ENCODE results near the gene KDM4F.

The KDM4F gene

GRCh38 chr11:95088946-95089619 is 39.9 kb downstream of the KDM4F start:
- Histone ChIP-seq H3K4me2 (peak overlapping the region; percentile 98), H4K20me1 (peaks cover 14% of the 10 kb centered on the region; the same call in 1 of the 2 replicates), H3K9me3 (no peaks in the 10 kb centered on the region), H3K4me3 (peak overlapping the region; percentile 96), H3K36me3 (no peaks in the 10 kb centered on the region), H3K4me1 (peaks cover 87% of the 10 kb centered on the region), H3K9ac (peak overlapping the region; percentile 91), H3K27me3 (no peaks in the 10 kb centered on the region), H3K27ac (peak overlapping the region; percentile 87)
- TF ChIP-seq Cebpa-rat (IDR thresholded peaks at IDR 0.05) = no peak

- Histone ChIP-seq H3K27ac (peak within 1 kb of the TSS; percentile 87), H3K4me3 (peak within 1 kb of the TSS; percentile 96)
These were observed 40.7 kb downstream of the KDM4F start, which contains the start of gene ENDOD1 for GRCh38 chr11:95089620-95090542. TSS of gene ENDOD1 (plus strand) at chr11:95089846. CDS start at chr11:95089928, 82 bp downstream.

GRCh38 chr11:95091663-95092180 is 42.5 kb downstream of the KDM4F start:
- Histone ChIP-seq H3K4me3 (peak overlapping the region; percentile 96), H3K4me1 (peaks cover 87% of the 10 kb centered on the region), H3K4me2 (peak overlapping the region; percentile 98), H3K27ac (peak overlapping the region; percentile 87), H4K20me1 (peaks cover 14% of the 10 kb centered on the region; the same call in 1 of the 2 replicates), H3K36me3 (0 out of 2 replicates have a peak, but pooled peaks cover 13% of the 10 kb centered on the region), H3K9me3 (no peaks in the 10 kb centered on the region), H3K27me3 (no peaks in the 10 kb centered on the region), H3K9ac (peak overlapping the region; percentile 91)
- no peak for TF ChIP-seq Cebpa-rat (IDR thresholded peaks at IDR 0.05)

More at GRCh38 chr11:95089620-95090542, 40.7 kb downstream of the KDM4F start, which contains the start of gene ENDOD1:
- Histone ChIP-seq H3K36me3 (0 out of 2 replicates have a peak, but pooled peaks cover 8% of the 10 kb centered on the region), H3K27me3 (no peaks in the 10 kb centered on the region), H3K4me1 (peaks cover 87% of the 10 kb centered on the region), H3K9ac (peak within 1 kb of the TSS; percentile 91), H3K9me3 (no peaks in the 10 kb centered on the region), H4K20me1 (peaks cover 14% of the 10 kb centered on the region; the same call in 1 of the 2 replicates), H3K4me2 (peak within 1 kb of the TSS; percentile 98)
- no peak for TF ChIP-seq Cebpa-rat (IDR thresholded peaks at IDR 0.05)

GRCh38 chr11:95092549-95093324 is 43.5 kb downstream of the KDM4F start:
- Histone ChIP-seq H3K4me2 (peak overlapping the region; percentile 98), H3K4me1 (peaks cover 87% of the 10 kb centered on the region), H3K36me3 (0 out of 2 replicates have a peak, but pooled peaks cover 13% of the 10 kb centered on the region), H3K27ac (peak overlapping the region; percentile 87), H3K27me3 (no peaks in the 10 kb centered on the region), H3K9ac (peak overlapping the region; percentile 91), H4K20me1 (peaks cover 14% of the 10 kb centered on the region; the same call in 1 of the 2 replicates), H3K4me3 (peak overlapping the region; percentile 96), H3K9me3 (no peaks in the 10 kb centered on the region)
- no peak for TF ChIP-seq Cebpa-rat (IDR thresholded peaks at IDR 0.05)

GRCh38 chr11:95093548-95093947 is 44.3 kb downstream of the KDM4F start:
- Histone ChIP-seq H3K27ac (peak overlapping the region; percentile 87; the same call in 1 of the 2 replicates), H3K4me1 (peaks cover 87% of the 10 kb centered on the region)

GRCh38 chr11:95095858-95096587 is 46.8 kb downstream of the KDM4F start:
- H3K27me3 ChIP-seq = no peaks in the 10 kb centered on the region
- no peak for TF ChIP-seq Cebpa-rat (IDR thresholded peaks at IDR 0.05)
- peaks cover 100% of the 10 kb centered on the region for H3K4me1 ChIP-seq
- peak overlapping the region; percentile 8 for H3K4me3 ChIP-seq
- peak overlapping the region; percentile 98 for H3K4me2 ChIP-seq
- peaks cover 42% of the 10 kb centered on the region for H3K36me3 ChIP-seq
- 0 out of 2 replicates have a peak, but pooled peaks cover 7% of the 10 kb centered on the region for H4K20me1 ChIP-seq
- H3K9ac ChIP-seq = peak overlapping the region; percentile 25; the same call in 1 of the 2 replicates
- H3K9me3 ChIP-seq = no peaks in the 10 kb centered on the region; the same call in 1 of the 2 replicates
- peak overlapping the region; percentile 79 for H3K27ac ChIP-seq

More at GRCh38 chr11:95093548-95093947, 44.3 kb downstream of the KDM4F start:
- Histone ChIP-seq H3K27me3 (no peaks in the 10 kb centered on the region), H3K36me3 (peaks cover 20% of the 10 kb centered on the region; the same call in 1 of the 2 replicates), H3K9ac (0 out of 2 replicates have a peak overlapping the region, but pooled peaks have one; percentile 1), H3K4me3 (peak overlapping the region; percentile 96; the same call in 1 of the 2 replicates), H3K4me2 (peak overlapping the region; percentile 98), H4K20me1 (peaks cover 14% of the 10 kb centered on the region; the same call in 1 of the 2 replicates), H3K9me3 (no peaks in the 10 kb centered on the region)
- TF ChIP-seq Cebpa-rat (IDR thresholded peaks at IDR 0.05) = no peak

- Histone ChIP-seq H3K9me3 (no peaks in the 10 kb centered on the region; the same call in 1 of the 2 replicates), H3K36me3 (peaks cover 49% of the 10 kb centered on the region), H4K20me1 (peaks cover 10% of the 10 kb centered on the region; the same call in 1 of the 2 replicates), H3K4me2 (peak overlapping the region; percentile 98), H3K27me3 (no peaks in the 10 kb centered on the region), H3K4me1 (peaks cover 100% of the 10 kb centered on the region), H3K27ac (peak overlapping the region; percentile 79), H3K9ac (no peak overlapping the region; the same call in 1 of the 2 replicates), H3K4me3 (0 out of 2 replicates have a peak overlapping the region, but pooled peaks have one; percentile 8)
- no peak for TF ChIP-seq Cebpa-rat (IDR thresholded peaks at IDR 0.05)
These were observed 48.0 kb downstream of the KDM4F start for GRCh38 chr11:95097209-95097608.

GRCh38 chr11:95098826-95099225 is 49.6 kb downstream of the KDM4F start:
- H3K27ac ChIP-seq = 0 out of 2 replicates have a peak overlapping the region, but pooled peaks have one; percentile 35
- H3K4me3 ChIP-seq = no peak overlapping the region
- peaks cover 100% of the 10 kb centered on the region for H3K4me1 ChIP-seq
- peaks cover 21% of the 10 kb centered on the region for H4K20me1 ChIP-seq
- H3K36me3 ChIP-seq = peaks cover 63% of the 10 kb centered on the region
- H3K9ac ChIP-seq = no peak overlapping the region
- H3K9me3 ChIP-seq = no peaks in the 10 kb centered on the region; the same call in 1 of the 2 replicates
- peak overlapping the region; percentile 98 for H3K4me2 ChIP-seq
- H3K27me3 ChIP-seq = no peaks in the 10 kb centered on the region
- no peak for TF ChIP-seq Cebpa-rat (IDR thresholded peaks at IDR 0.05)

All from BLaER1 (cell line).